Aorta (tissue), 5 donors: ENCODE results near the gene ZCCHC12. TPM values are rescaled to one million over a fixed set of nuclear protein-coding genes. Genes with fewer than 3 reads are reported as not detected.

ENCODE experiments used
- ATAC-seq: fragments of 200-7000 bp; cut with Tn5 transposase; one replicate; pipeline ENCODE4 v1.9.1; 2022; ENCODE audit warnings: moderate library complexity; ENCODE audit not compliant: low FRiP score
- DNase-seq, 2 donors: peaks; one replicate each; pipeline ENCODE4 v3.0.0-alpha.2; 2020
- H3K27ac ChIP-seq, 2 donors: one replicate each; pipeline ENCODE4 v1.5.1; 2013; ENCODE audit warnings: low read length in 2 of 2, mild to moderate bottlenecking in 2 of 2, moderate library complexity in 2 of 2, control low read depth in 1 of 2, inconsistent platforms in 1 of 2, low read depth in 1 of 2
- H3K27me3 ChIP-seq, 2 donors: one replicate each; pipeline ENCODE4 v1.6.1; 2013; ENCODE audit warnings: control low read depth in 1 of 2, low read length in 1 of 2, mild to moderate bottlenecking in 1 of 2, moderate library complexity in 1 of 2; ENCODE audit not compliant: insufficient read depth in 2 of 2, control insufficient read depth in 1 of 2
- H3K36me3 ChIP-seq, 2 donors: one replicate each; pipeline ENCODE4 v1.6.1; 2013; ENCODE audit warnings: control low read depth in 1 of 2, low read length in 1 of 2, mild to moderate bottlenecking in 1 of 2; ENCODE audit not compliant: insufficient read depth in 2 of 2, control insufficient read depth in 1 of 2
- H3K4me1 ChIP-seq, 2 donors: one replicate each; pipeline ENCODE4 v1.6.1; 2013; ENCODE audit warnings: low read length in 2 of 2, control low read depth in 1 of 2, mild to moderate bottlenecking in 1 of 2, moderate library complexity in 1 of 2; ENCODE audit not compliant: insufficient read depth in 2 of 2, control insufficient read depth in 1 of 2
- H3K4me3 ChIP-seq, 2 donors: one replicate each; pipeline ENCODE4 v1.5.1; 2013; ENCODE audit warnings: low read length in 2 of 2, control low read depth in 1 of 2, mild to moderate bottlenecking in 1 of 2
- H3K9me3 ChIP-seq: one replicate; pipeline ENCODE4 v1.6.1; 2013; ENCODE audit warnings: mild to moderate bottlenecking, low read length; ENCODE audit not compliant: control insufficient read depth
- WGBS, 2 donors: extraction: QIAGEN DNeasy Blood & Tissue Kit; methylation state at CpG; one replicate each; pipeline ENCODE4 v1.1.7; 2013; 5-methylcytosine and 5-hydroxymethylcytosine counted together
- intact Hi-C, 2 donors: fragments of 100-400 bp; cut with DNase I; formaldehyde crosslinking; loops; one replicate each; pipeline versions ENCODE4 v1.14.2 to v1.15.0; 2022
- polyA plus RNA-seq, 2 donors: library from polyadenylated mRNA; stranded (reverse); fragments of 200-250 nt; gene quantifications; one replicate each; pipeline ENCODE4 v1.2.3, GENCODE V29; 2013
- total RNA-seq, 2 donors: library from RNA; stranded (reverse); fragmentation: NEBNext Ultra II Directional; extraction: Animal tissue kit (Norgen Biotek cat#: 25700); gene quantifications; one replicate each; pipeline ENCODE4 v1.2.1, GENCODE V29; 2021
- donor health status: healthy with polysubstance abuse.
- donor health status: Bipolar disorder and iron deficiency.
- donor health status: DM: no; HTN: no; CAD: no.
- donor health status: DM: no; HTN: no; CAD: no.
- donor health status: DM: yes; HTN: yes; CAD: no.

The ZCCHC12 gene
- total and polyA plus RNA-seq, 4 donors, result 0.15 TPM; not detected in 3

GRCh38 chrX:118824173-118824730 is 628 bp downstream of the ZCCHC12 start:
- H3K27me3 ChIP-seq, result no peaks in the 10 kb centered on the region

DNA sequence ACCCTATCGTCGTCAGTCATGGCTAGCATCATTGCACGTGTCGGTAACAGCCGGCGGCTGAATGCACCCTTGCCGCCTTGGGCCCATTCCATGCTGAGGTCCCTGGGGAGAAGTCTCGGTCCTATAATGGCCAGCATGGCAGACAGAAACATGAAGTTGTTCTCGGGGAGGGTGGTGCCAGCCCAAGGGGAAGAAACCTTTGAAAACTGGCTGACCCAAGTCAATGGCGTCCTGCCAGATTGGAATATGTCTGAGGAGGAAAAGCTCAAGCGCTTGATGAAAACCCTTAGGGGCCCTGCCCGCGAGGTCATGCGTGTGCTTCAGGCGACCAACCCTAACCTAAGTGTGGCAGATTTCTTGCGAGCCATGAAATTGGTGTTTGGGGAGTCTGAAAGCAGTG is 1.6 kb downstream of the ZCCHC12 start:
- H3K4me3 ChIP-seq, result no peak overlapping the region
- WGBS, 2 donors, result 13 to 42% methylated on average over 16 of the region's 16 CpGs
- DNase-seq (peak in 1 of 2 donors; percentile 61), ATAC-seq (no peak)
- no peaks in the 10 kb centered on the region for H3K9me3 ChIP-seq
- H3K27ac ChIP-seq, result no peak overlapping the region
- H3K36me3 ChIP-seq, result no peaks in the 10 kb centered on the region
- intact Hi-C loops, result no loop called here
- no peaks in the 10 kb centered on the region for H3K27me3 ChIP-seq
- no peaks in the 10 kb centered on the region for H3K4me1 ChIP-seq

More at GRCh38 chrX:118824173-118824730, 628 bp downstream of the ZCCHC12 start:
- H3K36me3 ChIP-seq, result no peaks in the 10 kb centered on the region
- no peaks in the 10 kb centered on the region for H3K9me3 ChIP-seq
- no peak overlapping the region for H3K4me3 ChIP-seq
- H3K27ac ChIP-seq, result no peak overlapping the region
- H3K4me1 ChIP-seq, result no peaks in the 10 kb centered on the region
- WGBS, 2 donors, result 5 to 29% methylated on average over 22 of the region's 22 CpGs
- intact Hi-C loops, result no loop called here
- DNase-seq, result no peak
- ATAC-seq, result no peak

- Histone ChIP-seq H3K27ac (no peak overlapping the region), H3K9me3 (no peaks in the 10 kb centered on the region), H3K4me1 (no peaks in the 10 kb centered on the region), H3K36me3 (no peaks in the 10 kb centered on the region), H3K27me3 (no peaks in the 10 kb centered on the region), H3K4me3 (peak overlapping the region in 1 of 2 donors; percentile 8)
- peak; percentile 92 for ATAC-seq
- intact Hi-C loops, result no loop called here
- DNase-seq, result peak; percentile 87 to 93
- 2 to 20% methylated on average over 48 to 50 of the region's 50 CpGs for WGBS, 2 donors
Measured at GRCh38 chrX:118839334-118839958, 15.8 kb downstream of the ZCCHC12 start.

- WGBS, 2 donors, result 8 to 10% methylated on average over 1 of the region's 1 CpG
- no peaks in the 10 kb centered on the region for H3K36me3 ChIP-seq
- ATAC-seq, result peak; percentile 62
Measured at GRCh38 chrX:118847676-118848075, 24.1 kb downstream of the ZCCHC12 start.

DNA sequence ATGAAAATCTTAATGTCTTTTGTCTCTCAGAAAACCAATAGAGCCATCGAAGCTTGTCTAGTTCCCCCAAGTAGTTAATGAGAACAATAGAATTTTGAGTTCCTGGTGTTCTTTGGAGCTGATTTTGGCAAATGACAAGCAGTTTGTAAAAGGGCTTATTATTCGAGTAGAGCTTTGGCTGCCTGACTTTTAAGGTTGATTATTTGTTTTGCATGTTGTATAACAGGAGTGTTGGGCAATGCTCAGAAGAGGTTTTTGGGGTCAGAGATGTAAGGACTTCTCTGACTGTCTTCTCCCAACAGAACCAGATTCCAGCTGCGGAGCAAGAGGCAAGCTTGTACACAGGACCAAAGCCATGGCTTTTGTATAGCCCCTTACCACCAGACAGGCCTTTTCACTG is 30.0 kb downstream of the ZCCHC12 start:
- no peak for ATAC-seq
- Histone ChIP-seq H3K4me3 (no peak overlapping the region), H3K27me3 (no peaks in the 10 kb centered on the region), H3K27ac (no peak overlapping the region), H3K9me3 (no peaks in the 10 kb centered on the region), H3K36me3 (no peaks in the 10 kb centered on the region), H3K4me1 (no peaks in the 10 kb centered on the region)
- intact Hi-C loops, result loop anchor here in 1 of 2 donors (10.0 kb wide), 1 partner anchor 121 kb away; the partner anchor contains the start of gene LONRF3
- 20 to 32% methylated on average over 3 of the region's 3 CpGs for WGBS, 2 donors
- no peak for DNase-seq

More at GRCh38 chrX:118847676-118848075, 24.1 kb downstream of the ZCCHC12 start:
- H3K4me1 ChIP-seq, result no peaks in the 10 kb centered on the region
- intact Hi-C loops, result loop anchor here (2.0 to 10.0 kb wide), 5 partner anchors 127 to 220 kb away; partner anchors contain the start of gene LONRF3 (in 1 of the 2)
- no peak overlapping the region for H3K4me3 ChIP-seq
- no peak for DNase-seq
- no peaks in the 10 kb centered on the region for H3K9me3 ChIP-seq
- no peaks in the 10 kb centered on the region for H3K27me3 ChIP-seq
- H3K27ac ChIP-seq, result no peak overlapping the region

DNA sequence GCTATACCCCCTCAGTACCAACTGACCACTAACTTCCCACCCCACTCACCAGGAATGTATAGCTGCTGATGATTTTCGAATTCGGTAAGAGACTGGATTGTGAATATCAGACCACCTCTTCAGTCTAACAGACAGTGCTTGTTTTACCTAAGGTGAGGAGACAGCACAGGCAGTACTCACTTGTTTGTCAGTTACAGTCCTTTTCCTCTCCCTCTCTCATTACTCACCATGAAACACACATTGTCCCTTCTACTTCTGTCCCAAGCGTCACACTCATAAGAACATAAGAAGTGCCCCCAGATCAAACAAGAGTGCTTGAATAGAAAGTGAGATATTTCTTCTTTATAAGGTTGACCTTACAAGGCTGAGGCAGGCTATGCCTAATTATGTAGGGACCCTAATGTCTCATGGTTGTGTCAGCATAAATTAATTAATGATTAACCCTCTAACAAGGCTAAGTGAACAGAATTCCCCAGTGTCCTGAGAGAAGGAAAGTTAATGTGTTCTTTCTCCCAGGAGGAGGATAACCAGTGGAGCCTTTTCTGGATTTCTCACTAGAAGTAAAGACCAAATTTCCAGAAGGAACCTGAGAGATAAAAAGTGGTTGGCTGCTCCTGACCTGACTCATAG is 32.2 kb downstream of the ZCCHC12 start:
- DNase-seq (no peak), ATAC-seq (no peak)
- H3K36me3 ChIP-seq, result no peaks in the 10 kb centered on the region
- no peaks in the 10 kb centered on the region for H3K9me3 ChIP-seq
- H3K27me3 ChIP-seq, result no peaks in the 10 kb centered on the region
- no peak overlapping the region for H3K27ac ChIP-seq
- intact Hi-C loops, result loop anchor here in 1 of 2 donors (10.0 kb wide), 1 partner anchor 119 kb away; the partner anchor contains the start of gene LONRF3
- whole genome bisulfite sequencing, 2 donors, result 84 to 94% methylated on average over 3 of the region's 3 CpGs
- H3K4me1 ChIP-seq, result no peaks in the 10 kb centered on the region
- H3K4me3 ChIP-seq, result no peak overlapping the region

GRCh38 chrX:118857006-118857405 is 33.4 kb downstream of the ZCCHC12 start:
- no peak overlapping the region for H3K4me3 ChIP-seq
- ATAC-seq (no peak), DNase-seq (no peak)
- H3K9me3 ChIP-seq, result no peaks in the 10 kb centered on the region
- intact Hi-C loops, result loop anchor here in 1 of 2 donors (10.0 kb wide), 1 partner anchor 118 kb away; the partner anchor contains the start of gene LONRF3
- WGBS, 2 donors, result 10 to 25% methylated on average over 3 of the region's 3 CpGs
- no peak overlapping the region for H3K27ac ChIP-seq
- H3K4me1 ChIP-seq, result no peaks in the 10 kb centered on the region
- no peaks in the 10 kb centered on the region for H3K27me3 ChIP-seq
- H3K36me3 ChIP-seq, result no peaks in the 10 kb centered on the region

DNA sequence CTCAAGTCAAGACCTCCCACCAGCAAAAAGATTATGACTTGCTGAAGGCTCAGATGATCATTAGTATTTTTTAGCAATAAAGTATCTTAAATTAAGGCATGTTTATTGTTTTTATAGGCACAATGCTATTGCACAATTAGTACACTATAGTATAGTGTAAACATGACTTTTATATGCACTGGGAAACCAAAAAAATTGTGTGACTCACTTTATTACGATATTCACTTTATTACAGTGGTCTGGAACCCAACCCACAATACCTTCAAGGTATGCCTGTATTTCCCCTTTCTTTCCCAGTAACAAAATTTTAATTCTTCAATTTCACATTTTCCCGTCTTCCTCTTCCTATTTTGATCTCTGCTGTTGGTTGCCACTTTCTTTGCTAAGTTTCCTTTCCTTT is 37.7 kb downstream of the ZCCHC12 start:
- intact Hi-C loops, result no loop called here
- no peak for ATAC-seq
- no peaks in the 10 kb centered on the region for H3K9me3 ChIP-seq
- no peak overlapping the region for H3K4me3 ChIP-seq
- no peak overlapping the region for H3K27ac ChIP-seq
- WGBS, 2 donors, result 64 to 90% methylated on average over 2 of the region's 2 CpGs
- H3K27me3 ChIP-seq, result no peaks in the 10 kb centered on the region
- no peaks in the 10 kb centered on the region for H3K36me3 ChIP-seq
- DNase-seq, result no peak
- H3K4me1 ChIP-seq, result no peaks in the 10 kb centered on the region
